Keratinocyte (primary cell): ENCODE results near the gene IRAK3. TPM values are rescaled to one million over a fixed set of nuclear protein-coding genes. Genes with fewer than 3 reads are reported as not detected.

ENCODE experiments used
- DNase-seq: peaks from one replicate; pipeline ENCODE4 v3.0.0-alpha.2; 2011; ENCODE audit warnings: low read depth, missing footprints, low spot score
- FAIRE-seq: peaks from 2 replicates; lab custom pipeline; 2011; peaks lifted over from hg19 to GRCh38; lab: Jason Lieb, UNC
- H2AFZ ChIP-seq: 2 replicates; pipeline ENCODE4 v1.6.0; 2012; ENCODE audit warnings: low read length, control low read depth, inconsistent platforms; ENCODE audit not compliant: control insufficient read depth
- H3K27ac ChIP-seq: 2 replicates; pipeline ENCODE4 v1.5.1; 2011; ENCODE audit warnings: low read length; ENCODE audit not compliant: control insufficient read depth, insufficient read depth
- H3K27me3 ChIP-seq: 3 replicates; pipeline ENCODE4 v1.6.0; 2011; ENCODE audit warnings: low read length; ENCODE audit not compliant: control insufficient read depth, insufficient read depth; ENCODE audit errors: extremely low read depth
- H3K36me3 ChIP-seq, 2 experiments: 2 replicates in 1 of 2; 3 replicates in 1 of 2; pipeline ENCODE4 v1.5.1; 2011; ENCODE audit warnings: low read length in 2 of 2, mild to moderate bottlenecking in 1 of 2; ENCODE audit not compliant: control insufficient read depth in 2 of 2, insufficient read depth in 2 of 2; ENCODE audit errors: extremely low read depth in 1 of 2
- H3K4me1 ChIP-seq: 3 replicates; pipeline ENCODE4 v1.5.1; 2011; ENCODE audit warnings: low read length; ENCODE audit not compliant: control insufficient read depth, insufficient read depth; ENCODE audit errors: extremely low read depth
- H3K4me2 ChIP-seq: 3 replicates; pipeline ENCODE4 v1.6.0; 2011; ENCODE audit warnings: low read depth, low read length; ENCODE audit not compliant: control insufficient read depth, insufficient read depth; ENCODE audit errors: extremely low read depth
- H3K4me3 ChIP-seq, 3 experiments: fragments of 200-600 bp in 1 of 3; sonication (generic) in 1 of 3; 2 replicates in 2 of 3; 3 replicates in 1 of 3; pipeline ENCODE4 v1.5.1; 2011 to 2016; ENCODE audit warnings: low read length in 3 of 3, mild to moderate bottlenecking in 3 of 3, control low read depth in 2 of 3, inconsistent platforms in 1 of 3, low read depth in 1 of 3, mixed read lengths in 1 of 3, mixed run types in 1 of 3, moderate library complexity in 1 of 3; ENCODE audit not compliant: control insufficient read depth in 2 of 3, insufficient read depth in 2 of 3; ENCODE audit errors: extremely low read depth in 1 of 3
- H3K79me2 ChIP-seq: 2 replicates; pipeline ENCODE4 v1.6.0; 2012; ENCODE audit warnings: low read length; ENCODE audit not compliant: control insufficient read depth, insufficient read depth
- H3K9ac ChIP-seq: 3 replicates; pipeline ENCODE4 v1.6.0; 2011; ENCODE audit warnings: low read length; ENCODE audit not compliant: control insufficient read depth, insufficient read depth; ENCODE audit errors: extremely low read depth
- H3K9me1 ChIP-seq: 3 replicates; pipeline ENCODE4 v1.6.0; 2011; ENCODE audit warnings: low read length; ENCODE audit not compliant: control insufficient read depth, insufficient read depth; ENCODE audit errors: extremely low read depth
- H3K9me3 ChIP-seq: 2 replicates; pipeline ENCODE4 v1.5.1; 2012; ENCODE audit warnings: low read depth, low read length; ENCODE audit not compliant: control insufficient read depth
- H4K20me1 ChIP-seq: 3 replicates; pipeline ENCODE4 v1.6.0; 2011; ENCODE audit warnings: low read length; ENCODE audit not compliant: control insufficient read depth, insufficient read depth; ENCODE audit errors: extremely low read depth
- EZH2 ChIP-seq: IDR thresholded peaks from one replicate; pipeline ENCODE4 v1.6.1; 2012; ENCODE audit warnings: inconsistent platforms, mild to moderate bottlenecking, low read length, moderate library complexity
- dilution Hi-C: fragments of 300-500 bp; cut with MboI; formaldehyde crosslinking; loops from one replicate; pipeline ENCODE4 v1.7.0; 2020; ENCODE audit warnings: low sequenced_read_pairs; ENCODE audit not compliant: extremely low pct_ligation_motif_present
- polyA minus RNA-seq, 3 experiments: library from RNA; depleted of rRNA, polyadenylated mRNA; stranded (reverse); fragments of >200 nt; gene quantifications; 1 replicate in 1 of 3; 2 replicates in 1 of 3; 3 replicates in 1 of 3; pipeline ENCODE4 v1.2.3, GENCODE V29; 2011
- polyA plus RNA-seq, 5 experiments: library from polyadenylated mRNA; depleted of rRNA in 3 of 5; stranded (reverse) in 3 of 5; stranded (forward) in 1 of 5; unstranded in 1 of 5; fragments of >200 nt; gene quantifications; 1 replicate in 1 of 5; 2 replicates in 3 of 5; 3 replicates in 1 of 5; pipeline versions ENCODE4 v1.2.1 to v1.2.3, GENCODE V29; 2011 to 2012; ENCODE audit warnings: missing spikeins in 2 of 5, low read depth in 1 of 5, low replicate concordance in 1 of 5
- TF ChIP-seq, protein P1 (sequence below), 3 experiments: IDR thresholded peaks in 1 of 3; conservative IDR thresholded peaks in 1 of 3; optimal IDR thresholded peaks in 1 of 3; 2 replicates in 2 of 3; 3 replicates in 1 of 3; pipeline versions ENCODE3 to v1.5.1; 2011; ENCODE audit warnings: low read length in 3 of 3, mild to moderate bottlenecking in 3 of 3, moderate library complexity in 2 of 3, control low read depth in 1 of 3, inconsistent platforms in 1 of 3; ENCODE audit not compliant: insufficient read depth in 2 of 3; ENCODE audit errors: extremely low read depth in 1 of 3

IRAK3 gene, protein sequence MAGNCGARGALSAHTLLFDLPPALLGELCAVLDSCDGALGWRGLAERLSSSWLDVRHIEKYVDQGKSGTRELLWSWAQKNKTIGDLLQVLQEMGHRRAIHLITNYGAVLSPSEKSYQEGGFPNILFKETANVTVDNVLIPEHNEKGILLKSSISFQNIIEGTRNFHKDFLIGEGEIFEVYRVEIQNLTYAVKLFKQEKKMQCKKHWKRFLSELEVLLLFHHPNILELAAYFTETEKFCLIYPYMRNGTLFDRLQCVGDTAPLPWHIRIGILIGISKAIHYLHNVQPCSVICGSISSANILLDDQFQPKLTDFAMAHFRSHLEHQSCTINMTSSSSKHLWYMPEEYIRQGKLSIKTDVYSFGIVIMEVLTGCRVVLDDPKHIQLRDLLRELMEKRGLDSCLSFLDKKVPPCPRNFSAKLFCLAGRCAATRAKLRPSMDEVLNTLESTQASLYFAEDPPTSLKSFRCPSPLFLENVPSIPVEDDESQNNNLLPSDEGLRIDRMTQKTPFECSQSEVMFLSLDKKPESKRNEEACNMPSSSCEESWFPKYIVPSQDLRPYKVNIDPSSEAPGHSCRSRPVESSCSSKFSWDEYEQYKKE
- polyA plus RNA-seq (0.06 to 0.17 TPM (median 0.07 TPM) in 3 replicates), polyA minus RNA-seq (0.22 TPM in 1 of 3 replicates, not detected in the others)
- polyA plus RNA-seq (2011; ENCODE audit: low read depth) = not detected
- 0.04 and 0.05 TPM in 2 replicates for polyA plus RNA-seq (2011; cell fraction: cytosol; rRNA removed)
- polyA plus RNA-seq (2011; cell fraction: nucleus; rRNA removed) = 0.08 TPM in 2 replicates
- polyA plus RNA-seq (2012; ENCODE audit: low replicate concordance) = 0.08 TPM in 1 of 2 replicates, not detected in the other
- not detected for polyA minus RNA-seq (2011; cell fraction: cytosol; rRNA and poly(A)+ RNA removed)
- polyA minus RNA-seq (2011; cell fraction: nucleus; rRNA and poly(A)+ RNA removed) = not detected in 2 replicates

DNA sequence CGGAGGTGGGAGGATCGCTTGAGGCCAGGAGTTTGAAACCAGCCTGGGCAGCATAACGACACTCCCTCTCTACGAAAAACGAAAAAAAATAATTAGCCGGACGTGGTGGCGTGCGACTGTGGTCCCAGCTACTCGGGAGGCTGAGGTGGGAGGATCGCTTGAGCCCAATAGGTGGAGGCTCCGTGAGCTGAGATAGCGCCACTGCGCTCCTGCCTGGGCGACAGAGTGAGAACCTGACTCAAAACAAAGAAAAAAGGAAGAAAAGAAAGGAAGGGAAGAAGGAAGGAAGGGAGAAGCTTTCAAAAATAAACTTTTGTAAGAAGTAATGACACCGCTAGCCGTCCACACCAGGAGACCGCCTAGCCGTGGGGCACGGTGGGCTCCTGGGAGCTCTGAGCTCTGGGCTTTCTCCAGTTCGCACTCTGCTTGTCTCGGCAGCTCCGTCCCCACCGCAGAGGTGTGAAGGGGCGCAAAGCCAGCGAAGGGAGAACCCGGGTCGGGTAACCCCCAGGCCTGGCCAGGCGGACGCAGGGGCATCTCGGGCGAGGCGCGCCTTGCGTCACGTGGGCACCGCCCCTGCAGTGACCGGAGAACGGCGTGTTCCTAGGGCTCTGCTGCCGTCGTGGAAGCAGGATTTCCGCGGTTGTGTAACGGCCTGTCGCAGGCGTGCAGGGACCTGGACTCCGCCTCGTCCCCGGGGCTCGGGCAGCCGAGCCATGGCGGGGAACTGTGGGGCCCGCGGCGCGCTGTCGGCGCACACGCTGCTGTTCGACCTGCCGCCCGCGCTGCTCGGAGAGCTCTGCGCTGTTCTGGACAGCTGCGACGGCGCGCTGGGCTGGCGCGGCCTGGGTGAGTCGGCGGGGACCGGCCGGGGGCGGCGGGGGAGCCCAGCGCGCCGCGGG, at the start of gene IRAK3:
IRAK3 (plus strand) TSS at position 631 of the 902 bp plus-strand sequence; CDS start at position 717, 86 bp downstream.
- peak within 1 kb of the TSS; percentile 52 for H3K4me2 ChIP-seq
- H3K9me1 ChIP-seq = no peaks in the 10 kb centered on the region
- no peaks in the 10 kb centered on the region for H3K4me1 ChIP-seq
- dilution Hi-C loops = no loop called here
- H3K27me3 ChIP-seq = peaks cover 19% of the 10 kb centered on the region
- no peaks in the 10 kb centered on the region for H4K20me1 ChIP-seq
- no peaks in the 10 kb centered on the region for H3K79me2 ChIP-seq
- H3K9ac ChIP-seq = no peak within 1 kb of the TSS
- H3K9me3 ChIP-seq = no peaks in the 10 kb centered on the region
- H3K4me3 ChIP-seq = peak within 1 kb of the TSS; percentile 16 to 44 (median 32)
- H3K27ac ChIP-seq = no peak within 1 kb of the TSS
- TF ChIP-seq EZH2 = peak; percentile 78
- TF ChIP-seq, protein P1, sequence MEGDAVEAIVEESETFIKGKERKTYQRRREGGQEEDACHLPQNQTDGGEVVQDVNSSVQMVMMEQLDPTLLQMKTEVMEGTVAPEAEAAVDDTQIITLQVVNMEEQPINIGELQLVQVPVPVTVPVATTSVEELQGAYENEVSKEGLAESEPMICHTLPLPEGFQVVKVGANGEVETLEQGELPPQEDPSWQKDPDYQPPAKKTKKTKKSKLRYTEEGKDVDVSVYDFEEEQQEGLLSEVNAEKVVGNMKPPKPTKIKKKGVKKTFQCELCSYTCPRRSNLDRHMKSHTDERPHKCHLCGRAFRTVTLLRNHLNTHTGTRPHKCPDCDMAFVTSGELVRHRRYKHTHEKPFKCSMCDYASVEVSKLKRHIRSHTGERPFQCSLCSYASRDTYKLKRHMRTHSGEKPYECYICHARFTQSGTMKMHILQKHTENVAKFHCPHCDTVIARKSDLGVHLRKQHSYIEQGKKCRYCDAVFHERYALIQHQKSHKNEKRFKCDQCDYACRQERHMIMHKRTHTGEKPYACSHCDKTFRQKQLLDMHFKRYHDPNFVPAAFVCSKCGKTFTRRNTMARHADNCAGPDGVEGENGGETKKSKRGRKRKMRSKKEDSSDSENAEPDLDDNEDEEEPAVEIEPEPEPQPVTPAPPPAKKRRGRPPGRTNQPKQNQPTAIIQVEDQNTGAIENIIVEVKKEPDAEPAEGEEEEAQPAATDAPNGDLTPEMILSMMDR (optimal IDR thresholded peaks at IDR 0.05 in 1 of 3, IDR thresholded peaks at IDR 0.05 in 1 of 3, conservative IDR thresholded peaks at IDR 0.05 in 1 of 3; ENCODE audit: extremely low read depth in 1 of 3, insufficient read depth in 2 of 3, low read length in 3 of 3) = no peak
- DNase-seq (no peak), FAIRE-seq (no peak)
- no peaks in the 10 kb centered on the region for H3K36me3 ChIP-seq
- H2AFZ ChIP-seq = peak within 1 kb of the TSS; percentile 86

DNA sequence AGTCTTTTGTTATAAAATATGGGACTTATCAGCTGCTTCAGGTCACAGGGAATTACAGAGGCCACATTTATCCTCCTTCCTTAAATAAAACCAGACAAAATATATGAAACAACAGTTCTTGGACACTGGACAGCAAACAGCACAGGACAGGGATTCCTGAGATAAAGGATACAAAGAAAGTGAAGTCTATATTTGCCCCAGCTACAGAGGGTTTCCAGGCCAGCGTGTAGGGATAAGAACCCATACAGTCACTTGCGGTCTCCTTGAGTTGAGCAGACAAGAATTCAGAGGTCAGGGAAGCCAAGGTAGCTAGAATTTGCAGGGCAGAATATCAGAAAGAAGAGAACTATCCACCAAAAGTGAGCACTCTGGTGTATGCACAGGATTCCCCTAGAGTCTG, 49.7 kb upstream of the IRAK3 start:
- Histone ChIP-seq H4K20me1 (no peaks in the 10 kb centered on the region), H3K9me1 (no peaks in the 10 kb centered on the region), H3K4me2 (no peak overlapping the region), H3K9me3 (peaks cover 3% of the 10 kb centered on the region), H3K36me3 (peaks cover 5 to 17% of the 10 kb centered on the region in 2 experiments), H3K27me3 (no peaks in the 10 kb centered on the region), H3K27ac (no peak overlapping the region), H3K4me3 (no peak overlapping the region), H3K79me2 (no peaks in the 10 kb centered on the region), H2AFZ (no peak overlapping the region), H3K4me1 (no peaks in the 10 kb centered on the region), H3K9ac (no peak overlapping the region)
- dilution Hi-C loops = no loop called here
- FAIRE-seq = no peak
- no peak for DNase-seq
- no peak for TF ChIP-seq EZH2
- TF ChIP-seq, protein P1 (optimal IDR thresholded peaks at IDR 0.05 in 1 of 3, IDR thresholded peaks at IDR 0.05 in 1 of 3, conservative IDR thresholded peaks at IDR 0.05 in 1 of 3; ENCODE audit: extremely low read depth in 1 of 3, insufficient read depth in 2 of 3, low read length in 3 of 3) = no peak
